K562 (cell line): ENCODE measurements around the gene ID2. TPM values are rescaled to one million over a fixed set of nuclear protein-coding genes. Genes with fewer than 3 reads are reported as not detected.

Experiments
- ATF7 ChIP-seq: fragments of 450-650 bp; IDR thresholded peaks from 2 replicates; pipeline ENCODE4 v1.7.1; 2014; ENCODE audit warnings: mild to moderate bottlenecking, moderate library complexity
- BRD9 ChIP-seq: fragments of 450-650 bp; IDR thresholded peaks from 2 replicates; pipeline ENCODE4 v1.6.1; 2018; ENCODE audit warnings: low read depth; ENCODE audit not compliant: partially characterized antibody
- CHAMP1 ChIP-seq: fragments of 450-650 bp; IDR thresholded peaks from 2 replicates; pipeline ENCODE4 v1.6.1; 2016; ENCODE audit warnings: mild to moderate bottlenecking
- E2F6 ChIP-seq, 2 experiments: IDR thresholded peaks; 2 replicates each; pipeline ENCODE4 v1.6.1; 2011; ENCODE audit warnings: borderline replicate concordance in 1 of 2, control low read depth in 1 of 2, low read depth in 1 of 2, low read length in 1 of 2, mild to moderate bottlenecking in 1 of 2, mixed read lengths in 1 of 2, moderate library complexity in 1 of 2; ENCODE audit not compliant: insufficient read depth in 1 of 2, insufficient read length in 1 of 2, poor library complexity in 1 of 2, severe bottlenecking in 1 of 2; ENCODE audit errors: extremely low read depth in 1 of 2
- E4F1 ChIP-seq: fragments of 250-450 bp; sonication (Bioruptor Pico); IDR thresholded peaks from 2 replicates; pipeline ENCODE4 v1.5.0; 2021; ENCODE audit warnings: mild to moderate bottlenecking, borderline replicate concordance
- FOXO4 ChIP-seq: fragments of 450-650 bp; formaldehyde crosslinking; IDR thresholded peaks from 2 replicates; pipeline ENCODE4 v1.4.0; 2020; ENCODE audit warnings: mild to moderate bottlenecking, moderate library complexity
- GTF2E2 ChIP-seq: fragments of 200-800 bp; sonication (Bioruptor generic); IDR thresholded peaks from 2 replicates; pipeline ENCODE4 v1.6.1; 2016; ENCODE audit warnings: missing genetic modification characterization, missing compliant biosample characterization
- MCM7 ChIP-seq, 2 experiments: fragments of 450-650 bp; IDR thresholded peaks; 2 replicates each; pipeline ENCODE4 v1.6.1; 2016 to 2018
- MLX ChIP-seq, 2 experiments: fragments of 450-650 bp in 1 of 2; sonication (generic) in 1 of 2; formaldehyde crosslinking; conservative IDR thresholded peaks; 2 replicates each; pipeline versions ENCODE4 v1.4.0 to v1.8.1; 2020 to 2022; ENCODE audit warnings: mild to moderate bottlenecking in 1 of 2, missing genetic modification reagents in 1 of 2
- MTA3 ChIP-seq: fragments of 450-650 bp; formaldehyde crosslinking; IDR thresholded peaks from 2 replicates; pipeline ENCODE4 v1.6.1; 2017; ENCODE audit warnings: mild to moderate bottlenecking, borderline replicate concordance
- POLR2AphosphoS2 ChIP-seq: IDR thresholded peaks from 2 replicates; pipeline ENCODE4 v1.6.1; 2012; ENCODE audit warnings: low read length, improper control_type of control experiment
- POLR3G ChIP-seq: IDR thresholded peaks from 2 replicates; pipeline ENCODE4 v1.6.1; 2011; ENCODE audit not compliant: insufficient read length, insufficient replicate concordance; ENCODE audit errors: extremely low read depth
- RAD51 ChIP-seq: fragments of 450-650 bp; IDR thresholded peaks from 2 replicates; pipeline ENCODE4 v1.7.1; 2016; ENCODE audit warnings: low read depth, mild to moderate bottlenecking, borderline replicate concordance
- SMAD3 ChIP-seq: fragments of 450-650 bp; formaldehyde crosslinking; conservative IDR thresholded peaks from 2 replicates; pipeline ENCODE4 v1.4.0; 2020; ENCODE audit warnings: mild to moderate bottlenecking
- SMC3 ChIP-seq: conservative IDR thresholded peaks from 2 replicates; pipeline ENCODE4 v1.6.1; 2011; ENCODE audit warnings: low read depth, low read length, improper control_type of control experiment; ENCODE audit not compliant: insufficient read depth
- SOX6 ChIP-seq: fragments of 450-650 bp; IDR thresholded peaks from 2 replicates; pipeline ENCODE4 v1.6.1; 2014; ENCODE audit warnings: mild to moderate bottlenecking
- TEAD4 ChIP-seq, 2 experiments: sonication (generic) in 1 of 2; formaldehyde crosslinking in 1 of 2; IDR thresholded peaks; 2 replicates each; pipeline versions ENCODE4 v1.6.1 to v1.8.0; 2012 to 2022; ENCODE audit warnings: borderline replicate concordance in 1 of 2, inconsistent platforms in 1 of 2, low read length in 1 of 2, mild to moderate bottlenecking in 1 of 2, missing genetic modification reagents in 1 of 2
- ZNF140 ChIP-seq: fragments of 250-450 bp; sonication (Bioruptor Pico); IDR thresholded peaks from 2 replicates; pipeline ENCODE4 v1.8.0; 2021; ENCODE audit warnings: moderate library complexity, mild to moderate bottlenecking, inconsistent platforms
- ZNF24 ChIP-seq: fragments of 450-650 bp; IDR thresholded peaks from 2 replicates; pipeline ENCODE4 v1.6.1; 2016
- ZNF253 ChIP-seq: fragments of 250-450 bp; sonication (Bioruptor Pico); conservative IDR thresholded peaks from 2 replicates; pipeline ENCODE4 v1.6.1; 2021; ENCODE audit warnings: mild to moderate bottlenecking
- ZSCAN32 ChIP-seq: fragments of 450-650 bp; formaldehyde crosslinking; IDR thresholded peaks from 2 replicates; pipeline ENCODE4 v1.4.0; 2020; ENCODE audit warnings: mild to moderate bottlenecking, moderate library complexity
- polyA plus RNA-seq, 8 experiments: library from polyadenylated mRNA; depleted of rRNA in 4 of 8; stranded (reverse) in 5 of 8; unstranded in 3 of 8; fragments of >200 nt; fragmentation: Nextera tagmentation in 2 of 8; fragmentation: Illumina TruSeq in 1 of 8; extraction: Ambion mirVana in 2 of 8; extraction: Trizol in 1 of 8; gene quantifications; 2 replicates each; pipeline versions ENCODE4 v1.2.1 to v1.2.3, GENCODE V29; 2011 to 2014; ENCODE audit warnings: inconsistent platforms in 1 of 8, missing spikeins in 1 of 8
- total RNA-seq, 7 experiments: library from RNA; depleted of rRNA in 6 of 7; stranded (reverse); fragments of >200 nt in 6 of 7; fragmentation: Illumina TruSeq in 2 of 7; extraction: Trizol in 2 of 7; gene quantifications; 2 replicates each; pipeline versions ENCODE4 v1.2.1 to v1.2.3, GENCODE V29; 2011 to 2021; ENCODE audit warnings: low replicate concordance in 1 of 7

The ID2 gene
- total and polyA plus RNA-seq, 9 of the 15 experiments (the other 6 are each of a cell fraction or from before 2014, with no cell fraction given), result 8.0 to 35.7 (median 16.6) TPM

- TF ChIP-seq E4F1 (CRISPR knock-in tag) (no peak), MTA3 (no peak), ZNF24 (no peak), FOXO4 (CRISPR knock-in tag) (no peak), POLR3G (no peak), TEAD4 (IDR thresholded peaks at IDR 0.05; ENCODE audit: low read length) (no peak), TEAD4 (CRISPR knock-in tag; IDR thresholded peaks at IDR 0.05; ENCODE audit: borderline replicate concordance) (no peak), SMAD3 (CRISPR knock-in tag) (no peak), MLX (CRISPR knock-in tag; conservative IDR thresholded peaks at IDR 0.05) (no peak), CHAMP1 (no peak), SOX6 (no peak), ATF7 (peak; percentile 39; the same call in 1 of the 2 replicates), GTF2E2 (tag) (no peak), BRD9 (no peak), ZSCAN32 (CRISPR knock-in tag) (no peak), ZNF140 (CRISPR knock-in tag) (no peak), RAD51 (no peak), POLR2AphosphoS2 (no peak), ZNF253 (CRISPR knock-in tag) (no peak), MCM7 (IDR thresholded peaks at IDR 0.05) (no peak), E2F6 (IDR thresholded peaks at IDR 0.05; ENCODE audit: borderline replicate concordance in 1 of 2, extremely low read depth in 1 of 2, insufficient read depth in 1 of 2, insufficient read length in 1 of 2, low read depth in 1 of 2, low read length in 1 of 2, poor library complexity in 1 of 2, severe bottlenecking in 1 of 2) (no peak), SMC3 (peak; percentile 70)
These were observed 37.2 kb upstream of the ID2 start (continued) for GRCh38 chr2:8644605-8645175.
